Measurements from ENCODE around the gene PRKAR1B.

Gene PRKAR1B

GRCh38 chr7:739983-740942, 13.2 kb upstream of the PRKAR1B start:
- no peak for DNase-seq
- Mint-ChIP-seq H3K27ac (peak overlapping the region; percentile 65), H3K4me3 (no peak overlapping the region), H3K4me1 (peaks cover 9% of the 10 kb centered on the region), H3K9me3 (no peaks in the 10 kb centered on the region), H3K36me3 (ENCODE audit: low read depth) (peaks cover 47% of the 10 kb centered on the region), H3K27me3 (ENCODE audit: low read depth, poor library complexity) (no peaks in the 10 kb centered on the region)
- TF ChIP-seq CTCF (IDR thresholded peaks at IDR 0.05) = no peak

- Mint-ChIP-seq H3K36me3 (ENCODE audit: low read depth) (peaks cover 39% of the 10 kb centered on the region), H3K4me3 (no peak overlapping the region), H3K27ac (no peak overlapping the region), H3K4me1 (peaks cover 9% of the 10 kb centered on the region), H3K9me3 (no peaks in the 10 kb centered on the region), H3K27me3 (ENCODE audit: low read depth, poor library complexity) (no peaks in the 10 kb centered on the region)
- no peak for DNase-seq
- no peak for TF ChIP-seq CTCF (IDR thresholded peaks at IDR 0.05)
These were observed 12.4 kb upstream of the PRKAR1B start for GRCh38 chr7:739455-739982.

- Mint-ChIP-seq H3K36me3 (ENCODE audit: low read depth) (peaks cover 33% of the 10 kb centered on the region), H3K27ac (no peak overlapping the region), H3K9me3 (no peaks in the 10 kb centered on the region), H3K4me3 (no peak overlapping the region), H3K4me1 (peaks cover 9% of the 10 kb centered on the region), H3K27me3 (ENCODE audit: low read depth, poor library complexity) (no peaks in the 10 kb centered on the region)
- DNase-seq = no peak
- TF ChIP-seq CTCF (IDR thresholded peaks at IDR 0.05) = no peak
These were observed 11.8 kb upstream of the PRKAR1B start for GRCh38 chr7:738723-739454.

GRCh38 chr7:738241-738640, 11.2 kb upstream of the PRKAR1B start:
- TF ChIP-seq CTCF (IDR thresholded peaks at IDR 0.05) = no peak
- H3K27me3 Mint-ChIP-seq (ENCODE audit: low read depth, poor library complexity) = no peaks in the 10 kb centered on the region
- peaks cover 30% of the 10 kb centered on the region for H3K36me3 Mint-ChIP-seq (ENCODE audit: low read depth)

GRCh38 chr7:734808-735207, 7.7 kb upstream of the PRKAR1B start:
- Mint-ChIP-seq H3K4me1 (peaks cover 15% of the 10 kb centered on the region), H3K9me3 (no peaks in the 10 kb centered on the region), H3K4me3 (no peak overlapping the region), H3K27me3 (ENCODE audit: low read depth, poor library complexity) (no peaks in the 10 kb centered on the region), H3K36me3 (ENCODE audit: low read depth) (peaks cover 25% of the 10 kb centered on the region), H3K27ac (no peak overlapping the region)
- no peak for DNase-seq
- no peak for TF ChIP-seq CTCF (IDR thresholded peaks at IDR 0.05)

More at GRCh38 chr7:738241-738640, 11.2 kb upstream of the PRKAR1B start:
- Mint-ChIP-seq H3K27ac (peak overlapping the region; percentile 27), H3K9me3 (no peaks in the 10 kb centered on the region), H3K4me3 (no peak overlapping the region), H3K4me1 (peaks cover 9% of the 10 kb centered on the region)
- DNase-seq = no peak
